Measurements from ENCODE around the gene XPNPEP1. TPM values are rescaled to one million over a fixed set of nuclear protein-coding genes. Genes with fewer than 3 reads are reported as not detected.

Gene XPNPEP1
- polyA plus RNA-seq, 4 donors: 81.8 to 88.7 (median 84.8) TPM

DNA sequence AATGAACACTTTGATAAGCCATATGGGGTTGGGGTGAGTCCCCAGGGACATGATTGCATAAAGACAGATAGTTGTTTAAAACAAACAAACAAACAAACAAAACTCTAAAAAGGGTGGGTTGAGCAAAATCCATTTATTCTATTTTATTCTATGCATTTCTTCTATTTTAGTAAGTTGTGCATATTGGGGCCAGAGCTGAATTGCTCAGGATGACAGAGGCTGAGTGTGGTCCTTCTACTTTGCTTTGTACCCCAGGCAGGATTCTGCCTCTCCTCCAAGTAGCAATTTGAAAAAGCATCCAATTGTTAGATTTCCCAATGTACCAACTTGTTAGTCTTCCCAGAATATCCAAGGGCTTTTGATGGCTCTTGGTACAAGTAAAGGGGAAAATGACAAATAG lies 29.2 kb upstream of the XPNPEP1 start:
- no peak for DNase-seq (ENCODE audit: low read depth in 4 of 4, low spot score in 3 of 4)

DNA sequence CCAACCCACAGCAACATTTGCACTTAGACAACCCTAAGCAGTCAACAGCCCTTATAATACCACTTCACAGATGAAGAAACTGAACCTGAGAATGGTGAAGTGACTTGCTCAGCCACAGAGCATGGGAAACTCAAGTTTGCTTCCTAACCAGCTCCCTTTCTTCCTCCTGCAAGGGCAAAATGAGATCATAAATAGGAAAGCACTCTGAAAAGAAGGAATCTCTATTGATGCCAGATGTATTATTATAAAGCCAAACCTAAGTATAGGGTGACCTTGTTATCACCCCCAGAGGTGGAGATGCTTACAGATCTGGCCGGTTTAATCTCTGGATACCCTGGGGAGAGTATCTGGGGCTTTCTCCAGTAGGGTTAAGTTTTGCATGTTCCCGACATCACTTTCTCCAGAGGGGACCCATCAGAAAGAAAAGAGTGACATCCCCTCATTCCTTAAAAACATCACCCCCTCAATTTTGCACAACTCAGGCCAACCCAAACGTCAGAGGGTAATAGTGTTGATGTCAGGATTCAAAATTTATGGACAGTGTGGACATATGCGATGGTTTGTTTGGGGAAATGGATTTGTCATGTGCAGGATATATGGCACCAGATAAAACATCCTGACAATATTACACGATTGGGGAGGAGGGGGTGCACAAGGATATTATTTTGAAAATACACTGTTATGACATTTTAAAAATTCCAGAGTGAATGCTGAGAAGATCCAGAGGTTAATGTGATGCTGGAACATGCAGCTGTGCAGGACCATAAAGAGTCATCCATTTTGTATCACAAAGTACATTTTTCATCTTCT lies 24.0 kb upstream of the XPNPEP1 start:
- no peak for DNase-seq (ENCODE audit: low read depth in 4 of 4, low spot score in 3 of 4)

DNA sequence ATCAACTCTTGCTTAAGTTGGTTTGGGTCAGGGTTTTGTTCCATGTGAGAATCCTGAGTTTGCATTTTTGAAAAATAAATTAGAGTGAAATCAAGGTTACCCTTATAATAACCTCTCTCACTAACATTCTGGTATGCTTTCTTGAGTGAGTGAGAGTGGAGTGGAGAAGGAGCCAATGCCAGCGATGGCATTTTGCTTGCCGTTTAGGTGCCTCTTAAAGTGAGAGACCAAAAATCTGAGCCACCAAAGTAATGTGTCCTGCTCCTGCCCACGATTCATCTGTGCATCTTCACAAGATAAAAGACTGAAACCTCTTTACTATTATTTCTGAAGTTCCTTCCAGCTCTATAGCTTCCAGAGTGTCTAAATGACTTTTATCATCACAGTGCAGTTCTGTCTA lies 23.4 kb upstream of the XPNPEP1 start:
- DNase-seq (ENCODE audit: low read depth in 4 of 4, low spot score in 3 of 4): no peak

DNA sequence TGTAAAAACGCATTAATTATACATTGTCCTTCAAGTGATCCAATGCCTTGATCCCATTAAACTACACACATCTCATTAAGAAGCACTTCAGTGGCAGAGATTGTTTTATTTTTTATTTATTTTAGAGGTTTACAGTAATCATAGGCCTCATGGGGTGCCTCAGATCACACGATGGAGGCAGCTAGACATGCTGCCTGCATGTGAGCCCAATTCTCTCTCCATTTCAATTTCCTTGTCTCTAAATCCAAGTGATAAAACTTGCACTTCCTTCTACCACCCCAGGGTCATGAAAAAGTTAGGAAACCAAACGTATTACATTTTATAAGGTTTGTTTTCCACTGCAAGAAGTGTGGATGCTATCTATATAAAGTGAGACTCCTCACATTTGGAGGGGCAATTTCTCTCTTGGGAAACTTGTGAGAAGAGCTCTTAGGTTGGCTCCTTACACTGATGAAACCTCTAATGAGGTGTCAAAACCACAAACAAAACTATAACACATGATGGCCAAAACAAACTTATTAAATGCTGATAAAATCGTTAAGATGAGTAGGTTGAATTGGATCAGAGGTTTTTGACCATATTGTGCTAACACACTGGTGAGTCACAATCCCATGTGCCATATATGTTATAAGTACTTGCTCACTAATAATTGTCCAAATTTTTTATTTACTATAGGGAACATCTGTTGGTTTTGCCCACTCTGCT lies 22.3 kb upstream of the XPNPEP1 start:
- DNase-seq (ENCODE audit: low read depth in 4 of 4, low spot score in 3 of 4): no peak

DNA sequence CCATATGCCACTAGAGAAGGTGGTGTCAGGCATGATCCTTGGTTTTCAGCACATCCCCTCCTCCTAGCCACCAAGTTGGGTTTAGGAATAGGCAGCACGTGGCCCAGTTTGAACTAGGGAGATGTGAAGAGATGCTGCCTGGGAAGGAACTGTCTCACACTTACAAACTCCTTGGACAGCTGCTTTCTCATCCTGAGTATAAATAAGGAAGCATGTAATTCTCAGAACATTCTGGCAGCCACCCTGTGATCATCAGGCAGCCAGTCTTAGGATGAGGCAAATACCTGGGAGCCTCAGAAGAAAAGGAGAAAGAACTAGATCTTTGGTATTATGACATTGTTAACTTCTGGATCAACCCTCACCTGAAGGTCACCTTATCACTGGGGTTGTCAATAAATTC lies 21.3 kb upstream of the XPNPEP1 start:
- no peak for DNase-seq (ENCODE audit: low read depth in 4 of 4, low spot score in 3 of 4)

DNA sequence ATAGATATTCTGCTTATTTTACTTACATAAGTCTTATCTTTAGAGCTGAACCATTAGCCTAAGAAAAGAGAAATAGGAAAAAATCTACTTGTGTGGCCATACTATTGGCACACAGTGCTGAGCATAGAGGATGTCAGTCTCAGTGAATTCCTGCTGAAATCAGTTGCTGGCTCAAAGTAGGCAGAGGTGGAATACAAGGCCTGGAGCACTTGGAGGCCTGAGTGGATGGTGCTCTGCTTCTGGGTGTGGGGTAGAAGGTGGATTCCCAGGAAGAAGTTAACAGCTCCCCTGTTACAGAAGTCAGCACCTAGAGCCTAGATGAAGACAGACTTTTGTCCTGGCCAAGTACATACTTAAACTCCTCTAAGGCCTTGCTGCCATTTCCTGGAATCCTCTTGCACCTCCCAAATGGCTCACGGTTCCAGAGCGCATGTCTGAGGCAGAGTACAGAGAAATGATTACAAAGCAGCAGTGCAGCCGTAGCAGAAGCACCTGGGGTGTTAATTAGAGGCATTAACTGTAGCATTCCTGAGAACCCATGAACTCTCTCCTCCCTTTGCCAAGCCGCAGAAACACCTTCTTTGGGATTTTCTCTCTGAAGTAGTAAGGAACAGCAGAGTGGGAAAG lies 18.0 kb upstream of the XPNPEP1 start:
- DNase-seq (ENCODE audit: low read depth in 4 of 4, low spot score in 3 of 4): no peak

DNA sequence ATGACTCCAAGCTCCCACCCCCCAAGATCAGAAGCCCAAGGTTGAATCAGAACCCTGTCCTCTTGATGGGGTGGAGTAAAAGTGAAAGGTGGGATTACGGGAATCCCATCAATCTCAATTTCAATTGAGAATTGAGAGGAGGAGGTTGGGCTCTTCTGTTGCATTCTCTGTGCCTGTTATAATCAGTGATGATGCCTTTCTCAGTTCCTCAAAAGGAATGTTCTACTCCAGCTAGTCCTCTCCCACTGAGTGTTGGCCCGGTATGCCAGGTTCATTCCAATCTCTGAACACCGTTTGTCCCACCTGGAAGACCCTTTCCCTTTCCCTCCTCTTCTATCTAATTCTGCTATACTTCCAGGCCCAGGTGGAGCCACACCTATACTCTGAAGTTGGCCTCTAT lies 17.2 kb upstream of the XPNPEP1 start:
- DNase-seq (ENCODE audit: low read depth in 4 of 4, low spot score in 3 of 4): no peak

DNA sequence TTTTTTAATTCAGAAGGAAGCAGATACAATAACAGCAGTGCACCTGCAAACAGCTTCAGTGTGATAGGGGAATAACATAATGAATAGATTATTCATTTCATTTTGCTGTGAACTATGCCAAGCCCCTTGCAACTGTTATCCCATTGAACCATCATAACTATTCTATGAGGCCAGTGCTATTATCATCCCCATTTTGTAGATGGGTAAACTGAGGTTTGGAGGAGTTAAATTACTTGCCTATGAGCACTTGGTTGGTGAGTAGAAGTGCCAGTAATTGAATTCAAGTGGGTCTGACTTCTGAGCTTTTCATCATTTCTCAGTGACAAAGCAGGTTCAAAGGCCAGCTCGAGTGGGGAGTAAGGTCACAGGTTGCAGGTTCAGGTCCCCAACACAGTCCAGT lies 16.8 kb upstream of the XPNPEP1 start:
- no peak for DNase-seq (ENCODE audit: low read depth in 4 of 4, low spot score in 3 of 4)

DNA sequence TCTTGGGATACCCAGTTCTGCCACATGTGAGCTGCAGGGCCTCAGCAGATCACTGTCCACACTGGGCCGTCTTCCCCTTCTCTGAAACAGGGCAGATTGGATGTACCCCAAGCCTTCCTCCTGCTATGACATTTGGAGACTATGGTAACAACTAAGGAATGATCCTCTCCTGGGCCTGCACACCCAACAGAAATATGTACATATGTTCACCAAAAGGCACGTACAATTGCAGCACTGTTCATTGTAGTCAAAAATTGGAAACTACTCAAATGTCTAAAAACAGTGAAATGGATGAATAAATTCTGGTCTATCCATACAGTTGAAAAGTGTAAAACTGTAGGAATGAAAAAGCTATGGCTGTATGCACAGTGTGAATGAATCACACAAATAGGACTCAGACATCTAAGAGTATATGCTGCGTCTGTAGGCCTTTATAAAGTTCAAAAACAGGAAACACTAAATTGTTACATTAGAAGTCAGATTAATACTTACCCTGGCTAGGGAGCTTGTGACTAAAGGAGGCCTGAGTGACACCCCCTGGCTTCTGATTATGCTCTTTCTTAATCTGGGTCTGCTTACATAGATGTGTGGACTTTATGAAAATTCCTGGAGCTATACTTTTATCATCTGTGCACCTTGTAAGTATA lies 16.1 kb upstream of the XPNPEP1 start:
- DNase-seq (ENCODE audit: low read depth in 4 of 4, low spot score in 3 of 4): no peak

DNA sequence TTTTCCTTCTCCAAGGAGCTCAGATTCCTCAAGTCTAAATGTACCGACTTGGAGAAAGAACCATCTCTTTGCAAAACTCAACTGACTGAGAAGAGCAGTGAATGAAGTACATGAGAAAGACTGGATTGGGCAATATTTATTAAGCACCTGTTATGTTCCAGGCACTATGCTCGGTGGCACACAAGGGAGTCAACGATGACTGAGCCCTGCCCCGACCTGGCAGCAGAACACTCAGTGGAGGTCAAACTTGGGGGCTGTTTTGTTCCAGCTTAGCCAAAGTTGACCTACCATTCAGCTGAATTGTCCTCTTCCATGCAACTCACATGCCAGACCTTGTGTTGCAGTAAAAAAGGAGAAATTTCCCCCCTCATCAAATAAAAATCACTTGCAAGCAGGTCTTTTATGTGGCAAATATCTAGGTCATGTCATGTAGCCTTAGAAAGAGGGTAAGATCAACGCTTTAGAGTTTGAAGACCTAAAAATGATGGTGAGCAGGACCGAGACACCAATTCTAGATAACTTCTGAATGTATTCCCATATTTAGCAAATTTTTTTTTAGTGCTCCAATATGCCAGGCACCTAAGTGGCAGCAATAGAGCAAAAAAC lies 14.3 kb upstream of the XPNPEP1 start:
- no peak for DNase-seq (ENCODE audit: low read depth in 4 of 4, low spot score in 3 of 4)

DNA sequence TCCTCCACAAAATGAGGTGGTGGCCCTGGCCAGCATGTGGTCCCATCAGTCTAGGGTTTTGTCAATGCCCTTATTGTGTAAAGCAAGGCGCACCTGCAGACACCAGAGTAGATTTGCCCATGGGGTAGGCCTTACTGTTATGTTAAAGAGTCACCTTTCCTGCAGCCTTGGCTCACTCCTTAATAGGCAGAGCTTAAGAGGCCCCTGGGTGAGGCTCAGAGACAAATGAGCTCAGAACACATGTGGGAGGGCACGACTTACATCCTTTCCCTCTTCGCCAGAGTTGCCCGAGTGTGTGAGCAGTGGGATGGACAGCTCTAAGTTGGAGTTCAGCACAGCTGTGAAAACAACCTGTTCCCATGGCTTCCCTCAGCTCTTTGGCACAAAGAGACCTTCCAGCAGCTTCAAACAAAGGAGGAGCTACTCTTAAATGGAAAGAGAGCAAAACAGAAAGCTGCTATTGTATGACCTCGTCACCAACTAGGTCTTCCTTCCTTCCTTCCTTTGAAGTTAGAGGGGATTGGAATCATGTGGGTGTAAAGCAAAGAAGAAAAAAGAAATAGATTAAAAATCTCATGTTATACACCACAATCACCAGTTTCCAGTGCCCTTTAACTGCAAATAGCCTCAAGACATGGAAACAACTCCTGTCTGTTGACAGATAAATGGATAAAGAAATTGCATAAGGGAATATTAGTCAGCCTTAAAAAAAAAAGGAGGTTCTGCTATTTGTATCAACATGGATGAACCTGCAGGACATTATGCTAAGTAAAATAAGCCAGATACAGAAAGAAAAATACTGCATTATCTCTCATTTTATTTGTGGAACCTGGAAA lies 11.9 kb upstream of the XPNPEP1 start:
- DNase-seq (ENCODE audit: low read depth in 4 of 4, low spot score in 3 of 4): no peak

DNA sequence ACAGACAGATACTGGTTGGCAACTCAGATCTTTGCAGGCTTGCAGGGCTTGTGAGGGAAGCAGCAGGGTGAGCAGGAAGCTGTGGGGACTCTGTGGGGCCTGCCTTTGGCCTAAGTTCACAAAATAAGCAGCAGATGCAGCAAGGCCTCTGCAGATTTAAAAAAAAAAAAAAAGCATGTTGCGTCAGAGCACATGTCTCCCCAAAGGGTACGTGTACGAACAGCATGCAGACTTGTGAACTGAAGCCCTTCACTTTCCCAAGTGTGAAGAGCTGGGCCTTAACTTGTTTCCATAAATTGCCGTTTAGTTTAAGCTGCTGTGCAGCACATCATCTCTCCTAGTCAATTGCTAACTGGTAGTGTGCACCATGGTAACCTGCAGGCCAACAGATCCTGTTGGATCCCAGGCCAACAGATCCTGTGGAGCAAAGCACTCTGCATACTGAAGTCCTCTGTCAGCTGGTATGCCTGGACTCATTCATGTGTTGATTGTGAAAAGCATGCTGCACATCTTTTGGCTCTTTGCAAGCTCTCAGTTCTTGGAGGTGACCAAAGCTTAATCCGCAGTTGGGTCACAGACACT lies 10.8 kb upstream of the XPNPEP1 start:
- DNase-seq (ENCODE audit: low read depth in 4 of 4, low spot score in 3 of 4): no peak

DNA sequence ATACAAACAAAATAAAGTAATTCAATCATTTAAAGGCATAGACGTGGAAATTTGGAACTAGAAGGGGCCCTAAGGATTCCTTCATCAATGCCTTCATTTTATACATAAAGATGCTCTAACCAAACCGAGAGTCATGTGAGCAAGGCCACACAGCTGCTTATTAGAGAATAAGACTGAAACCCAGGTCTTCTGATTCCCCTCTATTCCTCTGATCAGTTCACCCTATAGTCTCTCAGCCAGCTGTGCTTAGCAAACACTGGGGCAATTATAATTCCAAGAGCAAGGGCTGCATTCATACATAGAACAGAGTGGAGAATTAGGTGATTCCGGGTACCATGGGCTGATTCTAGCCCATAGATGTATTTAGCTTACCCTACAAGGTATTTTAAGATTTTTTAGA lies 9.7 kb upstream of the XPNPEP1 start:
- no peak for DNase-seq (ENCODE audit: low read depth in 4 of 4, low spot score in 3 of 4)

DNA sequence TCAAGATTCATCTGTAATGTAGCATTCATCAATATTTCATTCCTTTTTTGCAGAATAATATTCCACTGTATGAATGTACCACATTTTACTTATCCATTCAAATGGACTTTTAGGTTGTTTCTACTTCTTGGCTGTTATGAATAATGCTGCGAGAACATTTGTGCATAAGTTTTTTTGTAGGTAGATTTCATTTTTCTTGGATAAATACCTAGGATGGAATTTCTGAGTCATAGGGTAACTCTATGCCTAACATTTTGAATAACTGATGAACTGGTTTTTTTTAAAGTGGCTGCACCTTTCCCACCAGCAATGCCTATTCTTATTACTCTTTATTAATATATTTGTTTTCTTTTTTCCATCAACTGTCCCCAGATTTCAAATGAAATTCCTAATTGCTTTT lies 9.1 kb upstream of the XPNPEP1 start:
- DNase-seq (ENCODE audit: low read depth in 4 of 4, low spot score in 3 of 4): no peak

DNA sequence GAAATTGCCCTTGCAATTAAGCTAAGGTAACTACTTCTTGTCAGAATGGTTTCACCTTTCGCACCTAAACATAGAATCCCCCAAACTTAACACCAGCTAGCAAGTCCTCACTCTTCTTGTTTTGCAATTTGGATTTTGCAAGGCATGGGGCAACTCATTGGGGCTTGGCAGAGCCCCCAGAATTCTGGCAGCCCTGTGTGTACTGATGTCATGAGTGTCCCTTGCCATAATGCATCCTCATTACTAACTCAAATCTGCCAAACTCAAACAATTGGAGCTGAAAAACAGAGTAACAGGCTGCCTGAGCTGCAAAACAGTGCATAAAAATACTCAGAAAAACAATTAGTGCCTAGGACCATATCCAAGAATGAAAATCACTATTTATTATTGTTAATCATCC lies 7.9 kb upstream of the XPNPEP1 start:
- no peak for DNase-seq (ENCODE audit: low read depth in 4 of 4, low spot score in 3 of 4)

DNA sequence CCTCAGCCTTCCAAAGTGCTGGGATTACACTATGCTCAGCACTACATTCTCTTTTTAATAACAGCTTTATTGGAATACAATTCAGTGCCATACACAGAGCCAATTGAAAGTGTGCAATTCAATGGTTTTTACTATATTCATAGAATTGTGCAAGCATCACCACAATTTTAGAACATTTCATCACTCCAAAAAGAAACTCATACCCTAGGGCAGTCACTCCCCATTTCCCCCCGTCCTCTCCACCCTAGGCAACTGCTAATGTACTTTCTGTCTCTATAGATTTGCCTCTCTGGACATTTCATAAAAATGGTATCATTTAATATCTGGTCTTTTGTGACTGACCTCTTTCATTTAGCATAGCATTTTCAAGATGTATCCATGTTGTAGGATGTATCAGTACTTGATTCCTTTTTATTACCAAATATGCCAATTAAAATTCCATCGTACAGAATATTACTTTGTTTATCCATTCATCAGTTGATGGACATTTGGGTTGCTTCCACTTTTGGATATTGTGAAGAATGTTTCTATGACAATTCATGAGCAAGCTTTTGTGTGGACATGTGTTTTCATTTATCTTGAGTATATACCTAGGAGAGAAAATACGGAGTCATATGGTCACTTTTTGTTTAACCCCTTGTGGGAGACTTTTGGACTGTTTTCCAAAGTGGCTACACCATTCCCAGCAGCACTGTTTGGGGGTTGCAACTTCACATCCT lies 6.3 kb upstream of the XPNPEP1 start:
- DNase-seq (ENCODE audit: low read depth in 4 of 4, low spot score in 3 of 4): no peak

DNA sequence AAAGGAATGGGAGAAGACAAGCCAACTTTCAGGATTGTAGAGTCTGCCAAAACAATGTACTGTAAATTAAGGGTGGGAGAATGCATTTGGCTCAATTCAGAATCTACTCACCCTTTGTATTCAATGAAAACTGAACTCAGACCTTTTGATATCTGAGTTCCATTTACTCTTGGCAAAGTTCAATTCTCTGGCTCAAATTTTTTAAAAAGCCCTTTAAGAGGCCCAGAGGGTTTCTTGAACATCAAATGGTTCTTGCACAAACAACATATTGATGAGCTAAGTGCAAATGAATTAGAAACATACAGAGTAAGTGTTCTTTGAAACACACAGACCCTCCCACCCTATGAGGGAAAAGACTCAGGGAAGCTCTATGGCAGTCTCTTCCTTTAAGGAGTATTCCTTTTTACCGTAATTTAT lies 5.2 kb upstream of the XPNPEP1 start:
- DNase-seq (ENCODE audit: low read depth in 4 of 4, low spot score in 3 of 4): no peak

DNA sequence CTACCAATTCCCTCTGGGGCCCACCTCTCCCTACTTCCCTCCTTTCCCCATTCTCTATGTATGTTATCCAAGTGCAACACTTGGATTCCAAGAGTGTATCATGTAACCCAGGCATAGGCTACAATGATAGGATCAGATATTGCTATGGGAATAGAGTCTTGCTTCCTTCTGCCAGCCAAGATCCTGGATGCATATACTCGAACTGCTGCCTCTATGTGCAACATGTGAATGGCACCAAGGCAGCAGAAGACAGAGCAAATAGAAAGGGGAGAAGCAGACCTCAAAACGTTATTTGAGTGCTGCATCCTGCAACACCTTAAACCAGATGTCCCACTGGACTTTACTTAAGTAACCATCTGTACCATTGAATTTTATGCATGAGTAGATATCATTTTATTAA lies 3.5 kb upstream of the XPNPEP1 start:
- no peak for DNase-seq (ENCODE audit: low read depth in 4 of 4, low spot score in 3 of 4)

Data from left renal pelvis (tissue), 4 donors.